SU-DHL-6 (cell line): ENCODE data around the gene FERMT2.
"Not testable (repeated sequence)": the region's sequence is repeated elsewhere in the genome, so short reads cannot be mapped to it uniquely, and the experiment has no call there.

Experiments
- EZH2phosphoT487 ChIP-seq: fragments of 200-600 bp; sonication (generic), shearing (Covaris generic); conservative IDR thresholded peaks from 2 replicates; pipeline ENCODE4 v1.6.1; 2018; ENCODE audit warnings: mild to moderate bottlenecking, antibody characterized with exemption, low read length, moderate library complexity, mixed read lengths
- TF ChIP-seq, protein P1 (sequence below): fragments of 200-600 bp; sonication (generic); IDR thresholded peaks from one replicate; pipeline ENCODE4 v1.5.1; 2017; ENCODE audit warnings: antibody characterized with exemption, mild to moderate bottlenecking, low read length, moderate library complexity; ENCODE audit not compliant: insufficient read depth, poor library complexity, severe bottlenecking

- TF ChIP-seq, protein P1, sequence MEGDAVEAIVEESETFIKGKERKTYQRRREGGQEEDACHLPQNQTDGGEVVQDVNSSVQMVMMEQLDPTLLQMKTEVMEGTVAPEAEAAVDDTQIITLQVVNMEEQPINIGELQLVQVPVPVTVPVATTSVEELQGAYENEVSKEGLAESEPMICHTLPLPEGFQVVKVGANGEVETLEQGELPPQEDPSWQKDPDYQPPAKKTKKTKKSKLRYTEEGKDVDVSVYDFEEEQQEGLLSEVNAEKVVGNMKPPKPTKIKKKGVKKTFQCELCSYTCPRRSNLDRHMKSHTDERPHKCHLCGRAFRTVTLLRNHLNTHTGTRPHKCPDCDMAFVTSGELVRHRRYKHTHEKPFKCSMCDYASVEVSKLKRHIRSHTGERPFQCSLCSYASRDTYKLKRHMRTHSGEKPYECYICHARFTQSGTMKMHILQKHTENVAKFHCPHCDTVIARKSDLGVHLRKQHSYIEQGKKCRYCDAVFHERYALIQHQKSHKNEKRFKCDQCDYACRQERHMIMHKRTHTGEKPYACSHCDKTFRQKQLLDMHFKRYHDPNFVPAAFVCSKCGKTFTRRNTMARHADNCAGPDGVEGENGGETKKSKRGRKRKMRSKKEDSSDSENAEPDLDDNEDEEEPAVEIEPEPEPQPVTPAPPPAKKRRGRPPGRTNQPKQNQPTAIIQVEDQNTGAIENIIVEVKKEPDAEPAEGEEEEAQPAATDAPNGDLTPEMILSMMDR: not testable (repeated sequence)
- not testable (repeated sequence) for TF ChIP-seq EZH2phosphoT487
Measured at GRCh38 chr14:52920411-52920810, 30.4 kb downstream of the FERMT2 start.
